HL-60 (cell line): ENCODE measurements around the gene SYNGR1.

ENCODE experiments used
- CTCF ChIP-seq: IDR thresholded peaks from one replicate; pipeline ENCODE4 v1.5.1; 2011; ENCODE audit warnings: low read length, control low read depth, inconsistent platforms; ENCODE audit not compliant: insufficient read depth
- GABPA ChIP-seq: IDR thresholded peaks from 2 replicates; pipeline ENCODE4 v1.6.1; 2012; ENCODE audit warnings: low read depth
- POLR2AphosphoS5 ChIP-seq: IDR thresholded peaks from 2 replicates; pipeline ENCODE4 v1.6.1; 2012; ENCODE audit warnings: low read depth
- TF ChIP-seq, protein P1 (sequence below): IDR thresholded peaks from 2 replicates; pipeline ENCODE4 v1.6.1; 2012; ENCODE audit warnings: low read depth; ENCODE audit not compliant: insufficient replicate concordance

GRCh38 chr22:39350757-39351688 is 1.2 kb downstream of the SYNGR1 start:
- no peak for TF ChIP-seq CTCF
- TF ChIP-seq POLR2AphosphoS5 = no peak
- TF ChIP-seq GABPA = no peak
- TF ChIP-seq, protein P1, sequence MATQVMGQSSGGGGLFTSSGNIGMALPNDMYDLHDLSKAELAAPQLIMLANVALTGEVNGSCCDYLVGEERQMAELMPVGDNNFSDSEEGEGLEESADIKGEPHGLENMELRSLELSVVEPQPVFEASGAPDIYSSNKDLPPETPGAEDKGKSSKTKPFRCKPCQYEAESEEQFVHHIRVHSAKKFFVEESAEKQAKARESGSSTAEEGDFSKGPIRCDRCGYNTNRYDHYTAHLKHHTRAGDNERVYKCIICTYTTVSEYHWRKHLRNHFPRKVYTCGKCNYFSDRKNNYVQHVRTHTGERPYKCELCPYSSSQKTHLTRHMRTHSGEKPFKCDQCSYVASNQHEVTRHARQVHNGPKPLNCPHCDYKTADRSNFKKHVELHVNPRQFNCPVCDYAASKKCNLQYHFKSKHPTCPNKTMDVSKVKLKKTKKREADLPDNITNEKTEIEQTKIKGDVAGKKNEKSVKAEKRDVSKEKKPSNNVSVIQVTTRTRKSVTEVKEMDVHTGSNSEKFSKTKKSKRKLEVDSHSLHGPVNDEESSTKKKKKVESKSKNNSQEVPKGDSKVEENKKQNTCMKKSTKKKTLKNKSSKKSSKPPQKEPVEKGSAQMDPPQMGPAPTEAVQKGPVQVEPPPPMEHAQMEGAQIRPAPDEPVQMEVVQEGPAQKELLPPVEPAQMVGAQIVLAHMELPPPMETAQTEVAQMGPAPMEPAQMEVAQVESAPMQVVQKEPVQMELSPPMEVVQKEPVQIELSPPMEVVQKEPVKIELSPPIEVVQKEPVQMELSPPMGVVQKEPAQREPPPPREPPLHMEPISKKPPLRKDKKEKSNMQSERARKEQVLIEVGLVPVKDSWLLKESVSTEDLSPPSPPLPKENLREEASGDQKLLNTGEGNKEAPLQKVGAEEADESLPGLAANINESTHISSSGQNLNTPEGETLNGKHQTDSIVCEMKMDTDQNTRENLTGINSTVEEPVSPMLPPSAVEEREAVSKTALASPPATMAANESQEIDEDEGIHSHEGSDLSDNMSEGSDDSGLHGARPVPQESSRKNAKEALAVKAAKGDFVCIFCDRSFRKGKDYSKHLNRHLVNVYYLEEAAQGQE = no peak
